Keratinocyte (primary cell): ENCODE data around the gene MIPOL1. TPM values are rescaled to one million over a fixed set of nuclear protein-coding genes. Genes with fewer than 3 reads are reported as not detected.
A peak's percentile ranks its signal among the peaks of the same experiment; 100 is the strongest.

ENCODE experiments used
- DNase-seq: peaks from one replicate; pipeline ENCODE4 v3.0.0-alpha.2; 2011; ENCODE audit warnings: low read depth, missing footprints, low spot score
- FAIRE-seq: peaks from 2 replicates; lab custom pipeline; 2011; peaks lifted over from hg19 to GRCh38; lab: Jason Lieb, UNC
- H2AFZ ChIP-seq: 2 replicates; pipeline ENCODE4 v1.6.0; 2012; ENCODE audit warnings: low read length, control low read depth, inconsistent platforms; ENCODE audit not compliant: control insufficient read depth
- H3K27ac ChIP-seq: 2 replicates; pipeline ENCODE4 v1.5.1; 2011; ENCODE audit warnings: low read length; ENCODE audit not compliant: control insufficient read depth, insufficient read depth
- H3K27me3 ChIP-seq: 3 replicates; pipeline ENCODE4 v1.6.0; 2011; ENCODE audit warnings: low read length; ENCODE audit not compliant: control insufficient read depth, insufficient read depth; ENCODE audit errors: extremely low read depth
- H3K36me3 ChIP-seq, 2 experiments: 2 replicates in 1 of 2; 3 replicates in 1 of 2; pipeline ENCODE4 v1.5.1; 2011; ENCODE audit warnings: low read length in 2 of 2, mild to moderate bottlenecking in 1 of 2; ENCODE audit not compliant: control insufficient read depth in 2 of 2, insufficient read depth in 2 of 2; ENCODE audit errors: extremely low read depth in 1 of 2
- H3K4me1 ChIP-seq: 3 replicates; pipeline ENCODE4 v1.5.1; 2011; ENCODE audit warnings: low read length; ENCODE audit not compliant: control insufficient read depth, insufficient read depth; ENCODE audit errors: extremely low read depth
- H3K4me2 ChIP-seq: 3 replicates; pipeline ENCODE4 v1.6.0; 2011; ENCODE audit warnings: low read depth, low read length; ENCODE audit not compliant: control insufficient read depth, insufficient read depth; ENCODE audit errors: extremely low read depth
- H3K4me3 ChIP-seq, 3 experiments: fragments of 200-600 bp in 1 of 3; sonication (generic) in 1 of 3; 2 replicates in 2 of 3; 3 replicates in 1 of 3; pipeline ENCODE4 v1.5.1; 2011 to 2016; ENCODE audit warnings: low read length in 3 of 3, mild to moderate bottlenecking in 3 of 3, control low read depth in 2 of 3, inconsistent platforms in 1 of 3, low read depth in 1 of 3, mixed read lengths in 1 of 3, mixed run types in 1 of 3, moderate library complexity in 1 of 3; ENCODE audit not compliant: control insufficient read depth in 2 of 3, insufficient read depth in 2 of 3; ENCODE audit errors: extremely low read depth in 1 of 3
- H3K79me2 ChIP-seq: 2 replicates; pipeline ENCODE4 v1.6.0; 2012; ENCODE audit warnings: low read length; ENCODE audit not compliant: control insufficient read depth, insufficient read depth
- H3K9ac ChIP-seq: 3 replicates; pipeline ENCODE4 v1.6.0; 2011; ENCODE audit warnings: low read length; ENCODE audit not compliant: control insufficient read depth, insufficient read depth; ENCODE audit errors: extremely low read depth
- H3K9me1 ChIP-seq: 3 replicates; pipeline ENCODE4 v1.6.0; 2011; ENCODE audit warnings: low read length; ENCODE audit not compliant: control insufficient read depth, insufficient read depth; ENCODE audit errors: extremely low read depth
- H3K9me3 ChIP-seq: 2 replicates; pipeline ENCODE4 v1.5.1; 2012; ENCODE audit warnings: low read depth, low read length; ENCODE audit not compliant: control insufficient read depth
- H4K20me1 ChIP-seq: 3 replicates; pipeline ENCODE4 v1.6.0; 2011; ENCODE audit warnings: low read length; ENCODE audit not compliant: control insufficient read depth, insufficient read depth; ENCODE audit errors: extremely low read depth
- EZH2 ChIP-seq: IDR thresholded peaks from one replicate; pipeline ENCODE4 v1.6.1; 2012; ENCODE audit warnings: inconsistent platforms, mild to moderate bottlenecking, low read length, moderate library complexity
- dilution Hi-C: fragments of 300-500 bp; cut with MboI; formaldehyde crosslinking; loops from one replicate; pipeline ENCODE4 v1.7.0; 2020; ENCODE audit warnings: low sequenced_read_pairs; ENCODE audit not compliant: extremely low pct_ligation_motif_present
- polyA plus RNA-seq, 5 experiments: library from polyadenylated mRNA; depleted of rRNA in 3 of 5; stranded (reverse) in 3 of 5; stranded (forward) in 1 of 5; unstranded in 1 of 5; fragments of >200 nt; gene quantifications; 1 replicate in 1 of 5; 2 replicates in 3 of 5; 3 replicates in 1 of 5; pipeline versions ENCODE4 v1.2.1 to v1.2.3, GENCODE V29; 2011 to 2012; ENCODE audit warnings: missing spikeins in 2 of 5, low read depth in 1 of 5, low replicate concordance in 1 of 5
- TF ChIP-seq, protein P1 (sequence below), 3 experiments: IDR thresholded peaks in 1 of 3; conservative IDR thresholded peaks in 1 of 3; optimal IDR thresholded peaks in 1 of 3; 2 replicates in 2 of 3; 3 replicates in 1 of 3; pipeline versions ENCODE3 to v1.5.1; 2011; ENCODE audit warnings: low read length in 3 of 3, mild to moderate bottlenecking in 3 of 3, moderate library complexity in 2 of 3, control low read depth in 1 of 3, inconsistent platforms in 1 of 3; ENCODE audit not compliant: insufficient read depth in 2 of 3; ENCODE audit errors: extremely low read depth in 1 of 3

MIPOL1 gene
- polyA plus RNA-seq, 1 donor (not counting 4 experiments of a cell fraction or from before 2014, with no cell fraction given): 10.9 TPM

DNA sequence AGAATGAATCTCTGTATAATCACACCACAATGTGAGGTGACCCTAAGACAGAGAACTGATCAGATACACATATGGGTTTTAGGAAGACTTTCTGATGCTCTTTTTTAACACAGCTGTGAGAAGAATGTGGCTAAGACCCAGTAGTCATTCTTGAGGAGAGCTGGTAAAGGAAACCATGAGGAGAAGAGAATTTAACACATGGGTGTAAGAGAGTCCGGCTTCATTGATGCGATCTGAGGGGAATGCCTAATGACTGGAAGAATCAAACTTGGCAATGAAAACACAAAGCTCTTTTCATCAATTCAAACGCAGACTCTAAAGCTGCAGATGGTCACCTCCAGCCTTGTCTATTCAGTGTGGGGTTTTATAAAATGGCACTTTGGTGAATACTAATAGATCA, 318.0 kb downstream of the MIPOL1 start:
- H4K20me1 ChIP-seq: no peaks in the 10 kb centered on the region
- H3K4me2 ChIP-seq: no peak overlapping the region
- H3K27ac ChIP-seq: no peak overlapping the region
- no peaks in the 10 kb centered on the region for H3K4me1 ChIP-seq
- H3K36me3 ChIP-seq: no peaks in the 10 kb centered on the region
- H2AFZ ChIP-seq: no peak overlapping the region
- no peak overlapping the region for H3K4me3 ChIP-seq
- H3K27me3 ChIP-seq: no peaks in the 10 kb centered on the region
- FAIRE-seq (peak; percentile 5), DNase-seq (no peak)
- H3K79me2 ChIP-seq: no peaks in the 10 kb centered on the region
- no peaks in the 10 kb centered on the region for H3K9me1 ChIP-seq
- dilution Hi-C loops: no loop called here
- no peaks in the 10 kb centered on the region for H3K9me3 ChIP-seq
- no peak overlapping the region for H3K9ac ChIP-seq
- TF ChIP-seq EZH2: no peak
- TF ChIP-seq, protein P1, sequence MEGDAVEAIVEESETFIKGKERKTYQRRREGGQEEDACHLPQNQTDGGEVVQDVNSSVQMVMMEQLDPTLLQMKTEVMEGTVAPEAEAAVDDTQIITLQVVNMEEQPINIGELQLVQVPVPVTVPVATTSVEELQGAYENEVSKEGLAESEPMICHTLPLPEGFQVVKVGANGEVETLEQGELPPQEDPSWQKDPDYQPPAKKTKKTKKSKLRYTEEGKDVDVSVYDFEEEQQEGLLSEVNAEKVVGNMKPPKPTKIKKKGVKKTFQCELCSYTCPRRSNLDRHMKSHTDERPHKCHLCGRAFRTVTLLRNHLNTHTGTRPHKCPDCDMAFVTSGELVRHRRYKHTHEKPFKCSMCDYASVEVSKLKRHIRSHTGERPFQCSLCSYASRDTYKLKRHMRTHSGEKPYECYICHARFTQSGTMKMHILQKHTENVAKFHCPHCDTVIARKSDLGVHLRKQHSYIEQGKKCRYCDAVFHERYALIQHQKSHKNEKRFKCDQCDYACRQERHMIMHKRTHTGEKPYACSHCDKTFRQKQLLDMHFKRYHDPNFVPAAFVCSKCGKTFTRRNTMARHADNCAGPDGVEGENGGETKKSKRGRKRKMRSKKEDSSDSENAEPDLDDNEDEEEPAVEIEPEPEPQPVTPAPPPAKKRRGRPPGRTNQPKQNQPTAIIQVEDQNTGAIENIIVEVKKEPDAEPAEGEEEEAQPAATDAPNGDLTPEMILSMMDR (optimal IDR thresholded peaks at IDR 0.05 in 1 of 3, IDR thresholded peaks at IDR 0.05 in 1 of 3, conservative IDR thresholded peaks at IDR 0.05 in 1 of 3; ENCODE audit: extremely low read depth in 1 of 3, insufficient read depth in 2 of 3, low read length in 3 of 3): no peak

DNA sequence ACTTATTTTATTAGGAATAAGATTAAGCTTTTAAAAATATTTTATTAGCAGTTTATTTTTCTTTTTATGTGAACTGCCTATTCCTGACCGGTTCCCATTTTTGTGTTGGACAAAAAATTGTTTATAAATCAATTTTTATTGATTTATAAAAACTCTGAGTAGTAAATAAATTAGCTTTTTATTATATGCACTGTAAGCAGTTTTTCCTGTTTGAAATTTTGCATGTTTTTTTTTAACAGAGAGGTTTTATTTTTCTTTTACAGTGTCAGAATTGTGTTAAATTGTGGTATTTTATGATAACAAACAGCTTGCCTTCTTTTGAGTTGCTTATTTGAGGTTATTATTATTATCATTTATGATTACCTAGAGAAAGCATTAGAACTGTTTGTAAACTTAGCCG, 329.3 kb downstream of the MIPOL1 start:
- Histone ChIP-seq H2AFZ (no peak overlapping the region), H3K79me2 (no peaks in the 10 kb centered on the region), H3K27me3 (no peaks in the 10 kb centered on the region), H4K20me1 (no peaks in the 10 kb centered on the region), H3K4me2 (no peak overlapping the region), H3K9ac (no peak overlapping the region), H3K27ac (no peak overlapping the region), H3K9me1 (no peaks in the 10 kb centered on the region), H3K9me3 (no peaks in the 10 kb centered on the region), H3K4me3 (no peak overlapping the region), H3K36me3 (no peaks in the 10 kb centered on the region), H3K4me1 (no peaks in the 10 kb centered on the region)
- no peak for TF ChIP-seq EZH2
- dilution Hi-C loops: no loop called here
- no peak for FAIRE-seq
- DNase-seq: no peak

DNA sequence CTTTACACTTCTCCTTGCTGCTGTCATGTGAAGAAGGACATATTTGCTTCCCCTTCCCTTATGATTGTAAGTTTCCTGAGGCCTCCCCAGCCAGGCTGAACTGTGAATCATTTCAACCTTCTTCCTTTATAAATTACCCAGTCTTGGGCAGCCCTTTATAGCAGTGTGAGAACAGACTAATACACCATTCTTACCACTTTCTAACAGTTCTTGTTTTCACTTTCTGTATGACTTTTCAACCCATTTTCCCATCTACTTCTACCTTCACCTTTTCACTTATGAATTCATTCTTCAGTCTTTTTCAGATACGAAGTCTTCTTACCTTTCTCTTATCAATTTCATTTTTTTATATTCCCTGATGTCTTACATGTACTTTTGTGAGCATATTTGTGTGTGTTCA, 342.3 kb downstream of the MIPOL1 start:
- Histone ChIP-seq H3K4me2 (no peak overlapping the region), H3K27me3 (no peaks in the 10 kb centered on the region), H3K9ac (no peak overlapping the region), H4K20me1 (no peaks in the 10 kb centered on the region), H2AFZ (no peak overlapping the region), H3K4me1 (no peaks in the 10 kb centered on the region), H3K9me3 (no peaks in the 10 kb centered on the region), H3K27ac (no peak overlapping the region), H3K79me2 (no peaks in the 10 kb centered on the region), H3K4me3 (no peak overlapping the region), H3K9me1 (no peaks in the 10 kb centered on the region), H3K36me3 (no peaks in the 10 kb centered on the region)
- no peak for TF ChIP-seq EZH2
- TF ChIP-seq, protein P1 (optimal IDR thresholded peaks at IDR 0.05 in 1 of 3, IDR thresholded peaks at IDR 0.05 in 1 of 3, conservative IDR thresholded peaks at IDR 0.05 in 1 of 3; ENCODE audit: extremely low read depth in 1 of 3, insufficient read depth in 2 of 3, low read length in 3 of 3): no peak
- dilution Hi-C loops: no loop called here
- FAIRE-seq (no peak), DNase-seq (no peak)
